ENCODE data around the gene MNS1.
"Not testable (repeated sequence)": the region's sequence is repeated elsewhere in the genome, so short reads cannot be mapped to it uniquely, and the experiment has no call there.

Gene MNS1

DNA sequence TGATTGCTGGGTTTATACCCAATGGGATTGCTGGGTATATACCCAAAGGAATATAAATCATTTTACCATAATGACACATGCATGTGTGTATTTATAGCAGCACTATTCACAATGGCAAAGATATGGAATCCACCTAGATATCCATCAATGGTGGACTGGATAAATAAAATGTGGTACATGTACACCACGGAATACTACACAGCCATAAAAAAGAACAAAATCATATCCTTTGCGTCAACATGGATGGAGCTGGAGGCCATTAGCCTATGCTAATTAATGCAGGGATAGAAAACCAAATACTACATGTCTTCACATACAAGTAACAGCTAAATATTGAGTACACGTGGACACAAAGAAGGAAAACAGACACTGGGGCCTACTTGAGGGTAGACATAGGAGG lies 22.6 kb downstream of the MNS1 start:
- DNase-seq: no peak

DNA sequence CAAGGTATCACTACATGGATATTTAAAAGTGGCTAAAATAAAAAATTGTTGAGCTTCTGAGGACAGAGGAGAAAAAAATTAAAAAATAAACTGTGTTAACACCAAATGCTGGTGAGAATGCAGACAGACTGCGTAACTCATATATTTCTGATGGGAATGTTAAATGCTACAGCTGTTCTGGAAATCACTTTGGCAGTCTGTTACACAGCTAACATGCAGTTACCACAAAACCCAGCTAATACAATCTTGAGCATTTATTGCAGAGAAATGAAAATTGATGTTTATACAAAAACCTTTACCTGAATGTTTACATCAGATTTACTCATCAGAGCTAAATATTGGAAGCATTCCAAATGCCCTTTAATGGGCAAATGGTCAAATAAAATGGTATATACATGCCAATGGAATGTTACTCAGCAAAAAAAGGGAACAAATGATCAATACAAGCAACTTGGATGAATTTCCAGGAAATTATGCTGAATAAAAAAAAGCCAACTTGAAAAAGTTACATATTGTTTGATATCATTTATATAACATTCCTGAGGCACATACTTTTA lies 24.6 kb downstream of the MNS1 start:
- no peak for DNase-seq

DNA sequence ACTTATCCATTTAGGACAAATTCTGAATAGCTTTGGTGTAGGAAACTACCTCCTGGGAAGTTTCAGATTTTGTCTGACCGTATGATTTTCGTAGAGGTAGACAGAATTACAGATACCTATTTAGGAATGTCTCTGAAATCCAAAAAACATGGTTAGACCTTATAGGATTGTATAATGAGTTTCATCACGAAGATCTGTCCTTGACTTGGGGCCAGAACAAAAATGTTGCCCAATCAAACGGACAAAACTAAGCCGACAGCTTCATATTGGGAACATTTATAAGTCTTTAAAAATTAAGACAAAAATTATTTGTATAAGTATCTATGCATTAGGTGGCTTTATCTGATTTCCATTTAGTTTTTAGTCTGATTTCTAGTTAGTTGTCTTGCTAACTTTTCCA lies 32.6 kb downstream of the MNS1 start:
- DNase-seq: no peak

DNA sequence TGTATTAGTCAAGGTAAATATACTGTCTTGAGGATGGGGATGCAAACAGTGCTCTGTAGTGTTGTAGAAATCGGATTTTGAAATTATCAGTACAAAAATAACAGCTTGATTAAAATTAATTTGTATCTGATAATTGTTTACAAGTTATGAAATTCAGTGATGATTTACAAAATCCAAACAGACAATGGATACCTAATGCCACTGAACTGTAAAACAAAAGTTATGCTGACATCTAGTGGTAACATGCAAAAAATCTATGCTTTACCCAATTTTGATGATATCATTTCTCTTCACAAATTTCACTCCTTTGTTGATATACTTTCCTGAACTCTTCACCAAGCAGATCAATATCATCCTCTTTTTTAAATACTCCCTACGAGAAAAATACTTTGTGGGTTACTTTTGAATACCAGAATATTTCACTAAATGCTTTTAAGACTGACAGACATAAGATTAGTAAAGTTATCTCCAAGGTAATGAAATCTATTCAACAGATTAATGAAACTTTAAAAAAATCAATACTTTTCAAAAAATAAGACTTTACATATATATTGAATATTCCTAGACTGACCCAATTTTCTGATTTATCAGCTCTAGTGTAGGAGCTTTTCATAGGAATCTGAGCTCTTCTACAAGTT lies 36.0 kb downstream of the MNS1 start:
- no peak for DNase-seq

- DNase-seq: no peak
Measured at GRCh38 chr15:56425976-56426375, 39.0 kb downstream of the MNS1 start.

DNA sequence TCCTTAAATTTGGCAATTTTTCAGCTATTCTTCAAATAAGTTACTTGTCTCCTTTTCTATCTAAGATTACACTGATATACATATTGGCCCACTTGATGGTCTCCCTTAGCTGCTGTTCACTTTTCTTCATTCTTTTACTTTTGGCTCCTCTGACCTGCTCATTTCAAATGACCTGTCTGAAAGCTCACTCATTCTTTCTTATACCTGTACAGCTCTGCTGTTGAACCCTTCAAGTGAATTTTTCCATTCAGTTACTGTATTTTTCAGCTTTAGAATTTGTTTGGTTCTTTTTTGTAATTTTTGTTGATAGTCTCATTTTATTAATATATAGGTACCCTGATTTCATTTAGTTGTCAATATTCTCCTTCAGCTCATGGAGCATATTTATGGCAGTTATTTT lies 39.7 kb downstream of the MNS1 start:
- no peak for DNase-seq

- DNase-seq: not testable (repeated sequence)
Measured at GRCh38 chr15:56413114-56413733, 51.7 kb downstream of the MNS1 start.

- no peak for DNase-seq
Measured at GRCh38 chr15:56411122-56411749, 53.7 kb downstream of the MNS1 start.

- no peak for DNase-seq
Measured at GRCh38 chr15:56410721-56411120, 54.2 kb downstream of the MNS1 start.

GRCh38 chr15:56399209-56399608 lies 65.7 kb downstream of the MNS1 start:
- not testable (repeated sequence) for DNase-seq

GRCh38 chr15:56397325-56397724 lies 67.6 kb downstream of the MNS1 start:
- not testable (repeated sequence) for DNase-seq

- DNase-seq: no peak
Measured at GRCh38 chr15:56394909-56395308, 70.0 kb downstream of the MNS1 start.

- DNase-seq: no peak
Measured at GRCh38 chr15:56393277-56393676, 71.7 kb downstream of the MNS1 start.

DNA sequence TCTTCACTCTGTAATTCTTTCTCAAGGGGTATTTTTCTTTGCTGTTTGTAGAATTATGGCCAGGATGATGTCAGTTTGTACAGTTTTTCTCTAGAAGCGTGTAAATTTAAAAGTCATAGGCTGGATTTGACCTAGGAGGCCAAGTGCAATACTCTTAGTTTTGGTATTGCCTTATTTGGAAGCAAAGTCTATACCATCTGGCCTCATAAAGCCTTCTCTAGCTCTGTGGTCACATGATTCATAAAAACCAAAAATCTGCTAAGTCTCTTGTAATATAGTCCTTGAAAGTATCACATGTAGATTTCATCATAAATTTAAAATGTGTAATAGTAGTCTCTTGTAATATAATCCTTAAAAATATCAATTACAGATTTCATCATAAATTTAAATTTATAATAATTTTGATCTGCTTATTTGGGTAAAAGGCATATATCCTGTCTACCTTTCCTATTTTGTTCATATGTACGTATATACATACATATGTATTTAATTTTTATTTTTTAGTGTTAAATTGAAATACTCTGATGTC lies 74.1 kb downstream of the MNS1 start:
- DNase-seq: no peak

- DNase-seq: no peak
Measured at GRCh38 chr15:56385908-56386307, 79.0 kb downstream of the MNS1 start.

DNA sequence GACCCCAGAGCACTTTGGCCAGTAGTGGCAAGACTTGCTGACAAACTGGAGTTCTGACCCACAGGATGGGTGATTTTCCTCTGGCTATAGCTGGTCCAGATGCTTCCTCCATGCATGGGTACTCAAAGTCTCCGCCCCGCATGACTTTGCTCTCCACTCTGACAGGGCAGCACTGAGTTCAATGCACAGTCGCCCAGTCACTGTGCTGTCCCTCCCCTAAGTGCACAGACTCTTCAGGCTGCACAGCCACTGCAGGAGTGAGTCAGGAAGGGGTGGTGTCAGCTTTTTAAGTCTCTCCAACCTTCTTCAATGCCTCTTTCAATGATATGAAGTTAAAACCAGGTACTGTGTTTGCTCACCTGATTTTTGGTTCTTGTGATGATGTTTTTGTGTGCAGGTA lies 81.9 kb downstream of the MNS1 start:
- no peak for DNase-seq
